HG03571 (cell line): ENCODE results near the gene DTD1.

Experiments
- ATAC-seq: cut with Tn5 transposase; IDR thresholded peaks from one replicate; pipeline ENCODE4 v1.9.1; 2021; ENCODE audit not compliant: unreplicated experiment

Gene DTD1

DNA sequence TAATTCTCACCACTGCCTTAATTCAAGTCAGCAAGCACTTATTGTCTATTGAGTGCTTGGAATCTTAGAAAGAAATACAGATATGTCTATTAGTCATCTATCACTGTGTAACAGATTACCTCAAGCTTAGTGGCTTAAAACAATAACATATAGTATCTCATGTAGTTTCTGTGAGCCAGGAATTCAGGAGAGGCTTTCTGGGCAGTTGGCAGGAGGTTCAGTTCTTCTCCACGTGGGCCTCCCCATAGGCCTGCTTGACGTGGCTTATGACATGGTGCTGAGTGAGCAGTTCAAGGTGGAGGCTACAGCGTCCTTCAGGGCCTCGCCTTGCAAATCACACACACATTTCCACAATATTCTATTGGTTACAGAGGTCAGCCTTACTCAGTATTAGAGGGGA is 69.7 kb downstream of the DTD1 start:
- no peak for ATAC-seq

DNA sequence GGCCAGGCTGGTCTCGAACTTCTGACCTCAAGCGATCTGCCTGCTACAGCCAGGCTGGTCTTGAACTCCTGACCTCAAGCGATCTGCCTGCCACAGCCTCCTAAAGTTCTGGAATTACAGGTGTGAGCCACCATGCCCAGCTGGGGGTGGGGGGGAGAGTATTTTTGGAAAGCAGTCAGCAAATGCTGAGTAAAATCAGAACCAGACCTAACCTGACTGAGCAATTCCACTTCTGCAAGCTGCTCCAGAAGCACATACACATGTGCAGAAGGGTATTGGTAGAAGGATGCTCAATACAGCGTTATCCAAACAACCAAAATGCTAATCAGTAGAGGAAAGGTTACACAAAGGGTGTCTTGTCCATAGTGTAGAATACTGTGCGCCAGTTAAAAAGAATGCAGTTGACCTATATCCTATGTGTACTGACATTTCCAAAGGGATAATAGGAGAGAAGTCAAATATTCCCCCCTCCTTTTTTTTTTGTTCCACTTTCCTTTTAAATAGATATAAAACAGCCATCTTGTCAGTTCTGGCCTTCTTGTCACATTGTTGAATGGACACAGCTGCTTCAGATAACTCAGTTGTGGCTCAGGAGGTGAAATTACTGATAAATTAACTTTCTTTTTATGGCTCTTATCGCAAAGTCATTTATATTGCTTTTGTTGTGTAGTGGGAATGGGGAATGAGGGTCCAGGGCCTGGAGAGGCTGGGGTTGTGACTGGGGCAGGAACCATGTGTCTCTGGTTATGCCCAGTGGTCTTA is 74.6 kb downstream of the DTD1 start:
- ATAC-seq: no peak

- no peak for ATAC-seq
These were observed 76.1 kb downstream of the DTD1 start for GRCh38 chr20:18663932-18664331.

DNA sequence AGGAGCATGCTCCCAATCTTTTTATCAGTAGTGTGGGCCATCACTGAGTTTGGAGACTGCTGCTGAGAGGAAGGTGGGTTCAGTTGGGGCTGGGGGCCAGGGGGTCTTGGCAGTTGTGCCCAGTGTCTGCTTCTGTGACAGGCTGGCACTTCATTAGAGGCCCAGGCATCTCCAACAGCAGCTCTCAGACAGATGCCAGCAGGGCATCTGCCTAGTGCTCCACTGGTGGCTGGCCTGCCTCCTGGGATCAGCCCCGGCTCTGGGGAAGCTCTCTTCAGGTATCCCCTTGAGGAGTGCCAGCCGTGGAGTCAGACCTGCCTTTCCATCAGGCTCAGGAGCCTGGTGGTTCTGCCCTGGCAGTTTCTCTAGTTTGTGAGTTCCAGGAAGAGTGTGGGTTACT is 77.3 kb downstream of the DTD1 start:
- ATAC-seq: no peak

DNA sequence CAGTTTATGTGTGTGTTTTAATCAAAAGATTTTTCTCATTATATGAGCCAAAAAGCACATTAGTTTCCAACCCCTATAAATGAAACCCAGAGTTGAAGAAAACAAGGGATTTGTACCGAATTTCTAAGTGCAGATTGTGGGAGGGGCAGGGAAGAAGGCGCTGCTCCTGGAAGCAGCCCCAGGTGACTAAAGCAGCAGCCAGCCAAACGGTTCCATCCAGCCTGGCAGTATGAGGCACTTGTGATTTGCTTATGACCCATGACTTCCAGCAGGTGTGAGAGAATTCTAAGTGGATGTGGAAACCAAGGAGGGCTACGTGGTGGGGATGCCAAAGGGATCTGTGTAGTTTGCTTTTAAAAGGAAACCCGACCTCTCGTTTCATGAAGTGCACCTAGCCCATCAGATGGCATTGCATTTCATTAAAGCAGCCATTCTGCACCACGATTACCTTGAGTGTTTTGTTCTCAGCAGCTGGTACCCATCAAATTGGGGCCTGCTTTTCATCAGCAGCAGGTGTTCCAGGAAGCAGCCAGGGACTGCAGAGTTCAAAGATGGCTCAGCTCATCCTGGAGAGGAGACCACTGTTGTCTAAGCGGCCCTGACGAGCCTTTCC is 79.1 kb downstream of the DTD1 start:
- ATAC-seq: no peak

- ATAC-seq: no peak
These were observed 81.6 kb downstream of the DTD1 start for GRCh38 chr20:18669241-18670019.

DNA sequence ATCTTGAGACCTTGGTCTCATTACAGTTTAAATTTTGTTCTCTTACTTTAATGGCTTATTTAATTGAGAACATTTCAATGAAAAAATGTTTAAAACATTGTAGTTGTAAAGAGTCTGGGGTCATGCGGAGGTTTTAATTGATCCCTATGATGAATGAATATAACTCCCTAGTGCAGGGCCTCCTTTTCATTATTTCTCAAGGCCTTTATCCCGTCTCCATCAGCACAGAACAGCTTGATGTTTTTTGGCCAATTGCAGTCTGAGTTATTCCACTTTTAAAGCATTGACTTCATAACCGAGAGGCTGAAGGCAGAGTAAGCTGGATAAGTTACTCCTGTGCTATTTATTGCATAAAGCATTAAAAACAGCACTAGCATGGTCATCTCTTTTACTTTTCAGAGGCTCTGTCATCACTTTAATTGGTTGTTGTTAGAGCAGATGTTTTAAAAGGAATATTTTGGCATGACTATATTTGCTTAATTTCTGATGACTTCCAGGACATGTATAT is 83.4 kb downstream of the DTD1 start:
- ATAC-seq: no peak

- ATAC-seq: no peak
These were observed 85.0 kb downstream of the DTD1 start for GRCh38 chr20:18672834-18673233.

- no peak for ATAC-seq
These were observed 88.5 kb downstream of the DTD1 start for GRCh38 chr20:18676396-18676795.

DNA sequence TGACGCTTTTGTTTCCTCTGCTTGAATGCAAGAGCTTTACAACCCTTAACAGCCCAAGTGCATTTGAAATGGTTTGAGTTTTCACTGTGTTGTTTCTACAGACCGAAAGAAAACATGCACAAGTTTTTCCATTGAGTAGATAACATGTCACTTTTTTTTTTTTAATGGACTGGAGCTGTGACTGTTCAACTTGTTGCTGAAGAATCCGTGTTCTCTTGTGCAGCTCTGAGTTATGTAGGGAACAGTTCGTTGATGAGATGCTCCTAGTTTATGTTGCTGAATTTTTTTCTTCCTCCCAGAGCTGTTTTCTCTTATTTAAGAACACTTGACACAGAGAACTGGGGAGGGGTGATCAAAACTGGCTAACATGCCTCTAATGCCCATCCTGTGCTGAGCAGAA is 89.3 kb downstream of the DTD1 start:
- no peak for ATAC-seq

GRCh38 chr20:18678549-18679419 is 90.9 kb downstream of the DTD1 start:
- no peak for ATAC-seq

DNA sequence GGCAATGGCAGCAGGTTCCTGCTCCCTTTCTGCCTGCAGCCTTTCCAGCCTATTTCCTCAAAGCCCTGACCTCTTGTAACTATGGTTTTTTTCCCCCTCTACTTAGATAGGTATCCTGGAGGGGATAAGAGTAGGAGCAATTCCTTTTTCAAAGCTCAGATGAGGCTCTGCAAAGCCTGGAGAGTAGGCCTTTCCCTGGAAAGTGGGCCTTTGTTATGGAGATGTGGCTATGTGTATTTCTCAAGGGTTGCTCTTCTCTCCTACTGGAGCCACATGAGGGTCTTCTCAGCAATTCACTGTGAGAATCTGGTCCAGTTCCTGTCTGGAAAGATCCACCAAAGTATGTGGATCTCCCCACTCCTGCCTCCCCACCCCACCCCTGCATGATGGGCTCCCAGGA is 96.0 kb downstream of the DTD1 start:
- no peak for ATAC-seq

DNA sequence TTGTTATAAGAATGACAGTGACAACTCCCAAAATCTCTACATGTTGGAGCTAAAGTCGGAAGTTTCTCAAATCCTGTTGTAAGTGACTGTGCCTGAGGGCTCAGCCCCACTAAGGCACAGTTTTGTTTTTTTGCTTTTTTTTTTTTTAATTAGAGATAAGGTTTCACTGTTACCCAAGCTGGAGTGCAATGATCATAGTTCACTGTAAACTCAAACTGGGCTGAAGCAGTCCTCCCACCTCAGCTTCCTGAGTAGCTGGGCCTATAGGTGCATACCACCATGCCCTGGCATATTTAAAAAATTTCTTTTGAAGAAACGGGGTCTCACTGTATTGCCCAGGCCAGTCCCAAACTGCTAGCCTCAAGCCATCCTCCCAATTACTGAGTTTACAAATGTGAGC is 96.9 kb downstream of the DTD1 start:
- ATAC-seq: no peak

- no peak for ATAC-seq
These were observed 97.6 kb downstream of the DTD1 start for GRCh38 chr20:18685406-18685805.

DNA sequence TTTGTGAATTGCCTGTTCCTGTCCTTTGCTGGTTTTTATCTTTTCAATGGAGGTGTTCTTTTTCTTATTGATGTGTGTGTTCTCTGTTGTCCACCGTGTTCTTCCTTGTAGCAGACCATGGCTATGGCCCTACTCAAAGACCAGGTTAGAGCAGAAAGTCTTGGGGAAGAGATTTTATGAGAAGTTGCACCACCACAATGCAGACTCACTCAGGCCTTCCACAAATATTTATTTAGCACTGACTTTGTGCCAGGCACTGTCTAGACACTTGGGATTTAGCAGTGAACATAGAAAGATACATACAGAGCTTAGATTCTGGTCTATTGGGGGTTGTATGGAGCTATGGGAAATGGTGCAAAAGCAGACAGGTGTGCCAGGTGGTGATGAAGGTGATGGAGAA is 98.8 kb downstream of the DTD1 start:
- no peak for ATAC-seq

DNA sequence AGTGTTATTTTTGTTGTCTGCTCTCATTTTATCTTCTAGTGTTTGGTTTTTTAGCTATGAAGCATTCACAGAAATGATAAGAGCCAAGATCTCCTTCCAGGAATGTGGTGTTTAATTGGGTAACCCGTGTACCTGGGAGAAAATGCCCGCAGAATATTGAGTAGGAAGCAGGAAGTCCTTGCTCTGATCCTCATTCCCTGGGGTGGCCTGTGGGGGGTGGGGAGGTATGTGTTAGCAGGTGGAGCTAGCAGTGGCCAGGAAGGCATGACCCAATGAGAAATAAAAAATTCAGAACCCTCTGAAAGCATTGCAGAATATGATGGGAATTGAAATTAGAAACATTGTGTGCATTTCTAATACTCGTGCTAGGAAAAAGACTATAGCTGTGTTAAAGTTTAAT is 100.8 kb downstream of the DTD1 start:
- ATAC-seq: no peak

GRCh38 chr20:18689557-18689956 is 101.7 kb downstream of the DTD1 start:
- ATAC-seq: no peak

- ATAC-seq: no peak
These were observed 104.6 kb downstream of the DTD1 start for GRCh38 chr20:18692447-18692846.

- ATAC-seq: no peak
These were observed 106.2 kb downstream of the DTD1 start for GRCh38 chr20:18694071-18694470.

DNA sequence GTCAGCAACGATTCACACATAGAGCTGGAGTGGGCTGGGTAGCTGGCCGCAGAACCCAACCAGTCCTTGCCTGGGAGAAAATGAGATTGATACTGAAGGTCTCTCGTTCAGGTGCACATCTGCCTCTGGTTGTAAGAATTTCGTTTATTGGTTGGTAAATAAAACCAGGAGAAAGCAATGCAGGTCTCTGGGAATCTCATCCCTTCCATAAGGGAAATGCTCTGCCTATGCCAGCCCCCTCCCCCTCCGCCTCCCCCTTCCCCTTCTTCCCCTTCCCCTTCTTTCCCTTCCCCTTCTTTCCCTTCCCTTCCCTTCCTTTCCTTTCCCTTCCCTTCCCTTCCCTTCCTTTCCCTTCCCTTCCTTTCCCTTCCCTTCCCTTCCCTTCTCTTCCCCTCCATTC is 107.3 kb downstream of the DTD1 start:
- ATAC-seq: no peak
